ENCODE measurements around the gene PTPMT1.

DNA sequence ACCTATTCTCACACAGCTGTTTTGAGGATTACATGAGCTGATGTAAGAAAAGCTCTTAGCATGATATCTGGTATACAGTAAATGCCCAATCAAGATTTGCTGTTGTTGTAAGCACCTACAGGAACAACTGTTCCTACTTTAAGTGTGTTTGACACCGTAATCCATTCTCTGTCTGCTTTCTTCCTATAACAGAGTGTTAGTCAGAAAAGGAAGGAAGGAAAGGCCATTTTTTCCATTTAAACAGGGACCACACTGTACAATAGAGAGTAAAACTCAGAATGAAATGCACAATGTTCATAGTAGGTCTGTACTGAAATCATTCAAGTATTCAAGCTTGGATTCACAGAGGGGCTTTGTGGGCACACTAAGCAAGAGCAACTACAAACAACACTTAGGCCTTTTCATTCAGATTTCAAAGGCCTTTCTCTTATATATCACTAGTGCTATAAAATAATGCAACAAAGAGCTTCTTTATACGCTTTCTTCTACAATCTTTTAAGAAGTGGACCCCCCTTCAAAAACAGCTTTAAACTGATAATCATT is 55.5 kb downstream of the PTPMT1 start:
- TF ChIP-seq YY1 (IDR thresholded peaks at IDR 0.05; ENCODE audit: insufficient read depth, insufficient read length): no peak
- no peak for TF ChIP-seq ZNF274 (IDR thresholded peaks at IDR 0.05; ENCODE audit: low read depth, low read length)
- TF ChIP-seq SUZ12 (IDR thresholded peaks at IDR 0.05; ENCODE audit: extremely low read depth, insufficient read depth, insufficient read length): no peak
